GM21786 (cell line): ENCODE data around the gene ZFPM1.
"Not testable (repeated sequence)": the region's sequence is repeated elsewhere in the genome, so short reads cannot be mapped to it uniquely, and the experiment has no call there.

Source experiments
- ATAC-seq: cut with Tn5 transposase; IDR thresholded peaks from one replicate; pipeline ENCODE4 v1.9.1; 2021; ENCODE audit not compliant: unreplicated experiment

ZFPM1 gene

DNA sequence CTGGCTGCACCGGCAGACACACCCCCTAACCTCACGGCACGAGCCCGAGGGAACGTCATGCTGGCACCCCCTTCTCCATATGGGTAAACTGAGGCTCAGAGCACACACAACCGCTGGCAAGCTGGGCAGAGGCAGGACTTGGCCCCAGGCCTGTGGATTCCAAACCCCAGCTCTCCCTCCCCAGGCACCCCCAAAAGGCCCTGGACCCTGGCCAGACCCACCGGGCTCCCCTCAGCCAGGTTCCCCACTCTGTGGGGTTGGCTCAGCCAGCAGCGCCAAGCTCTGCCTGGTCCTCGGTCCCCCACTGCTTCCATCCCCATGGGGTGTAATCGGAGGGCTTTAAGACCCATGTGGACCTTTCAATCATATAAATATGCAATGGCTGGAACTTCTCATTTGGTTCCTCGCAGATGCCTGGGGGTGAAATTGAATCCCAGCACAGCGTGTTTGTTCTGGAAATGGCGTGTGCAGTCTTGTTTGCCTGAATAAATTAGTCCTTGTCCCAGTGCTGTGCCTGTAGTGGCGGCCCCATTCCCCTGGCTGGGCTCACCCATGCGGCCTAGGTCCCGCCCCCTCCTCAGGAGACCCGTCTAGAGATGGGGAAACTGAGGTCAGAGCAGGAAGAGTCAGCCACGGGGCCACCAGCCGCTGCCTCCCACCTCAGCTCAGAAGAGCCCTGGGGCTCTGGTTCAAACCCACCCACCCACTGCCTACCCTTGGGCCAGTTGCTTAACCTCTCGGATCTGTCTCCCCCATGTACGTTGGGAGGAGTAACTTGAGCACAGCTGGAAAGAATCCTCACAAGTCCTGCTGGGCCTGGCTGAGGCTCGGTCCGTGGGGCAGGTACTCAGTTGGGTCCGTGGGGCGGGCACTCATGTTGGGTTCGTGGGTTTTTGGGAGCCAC, 57.3 kb downstream of the ZFPM1 start:
- no peak for ATAC-seq

DNA sequence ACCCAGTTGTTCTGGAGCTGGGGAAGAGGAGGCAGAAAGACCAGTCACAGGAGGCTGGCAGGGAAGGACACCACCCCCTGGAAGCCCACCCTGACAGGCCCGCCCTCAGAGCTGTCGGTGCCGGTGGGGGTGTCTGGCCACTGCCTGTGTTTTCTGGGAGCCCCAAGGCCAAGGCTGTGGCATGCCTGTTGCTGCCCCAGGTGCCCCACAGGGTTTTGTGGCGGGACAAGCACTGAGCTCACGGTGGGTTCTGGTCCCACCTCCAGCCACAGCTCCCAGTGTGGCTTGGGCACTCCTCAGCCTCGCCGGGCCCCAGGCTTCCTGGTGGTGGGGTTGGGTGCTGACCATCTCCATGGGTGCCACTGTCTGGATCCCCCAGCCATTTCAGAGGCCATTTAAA, 58.0 kb downstream of the ZFPM1 start:
- no peak for ATAC-seq

DNA sequence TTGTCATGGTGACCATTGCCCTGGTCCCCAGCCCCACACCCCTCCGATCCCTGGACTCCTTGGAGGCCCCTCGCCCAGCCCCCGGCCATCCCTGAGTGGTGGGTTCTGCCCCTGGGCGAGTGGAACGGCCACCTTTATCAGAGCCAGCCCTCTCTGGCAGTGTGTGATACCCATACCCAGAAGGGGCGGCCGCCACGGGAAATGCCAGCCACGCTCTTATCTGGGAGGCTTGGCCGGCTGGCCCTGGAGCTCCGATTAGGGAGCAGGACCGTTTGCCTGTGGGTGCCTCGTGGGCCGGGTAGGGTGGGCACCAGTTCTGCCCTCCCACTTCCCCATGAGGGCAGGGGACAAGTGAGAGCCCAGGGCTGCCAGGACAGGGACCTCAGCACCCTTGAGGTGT, 58.8 kb downstream of the ZFPM1 start:
- no peak for ATAC-seq

DNA sequence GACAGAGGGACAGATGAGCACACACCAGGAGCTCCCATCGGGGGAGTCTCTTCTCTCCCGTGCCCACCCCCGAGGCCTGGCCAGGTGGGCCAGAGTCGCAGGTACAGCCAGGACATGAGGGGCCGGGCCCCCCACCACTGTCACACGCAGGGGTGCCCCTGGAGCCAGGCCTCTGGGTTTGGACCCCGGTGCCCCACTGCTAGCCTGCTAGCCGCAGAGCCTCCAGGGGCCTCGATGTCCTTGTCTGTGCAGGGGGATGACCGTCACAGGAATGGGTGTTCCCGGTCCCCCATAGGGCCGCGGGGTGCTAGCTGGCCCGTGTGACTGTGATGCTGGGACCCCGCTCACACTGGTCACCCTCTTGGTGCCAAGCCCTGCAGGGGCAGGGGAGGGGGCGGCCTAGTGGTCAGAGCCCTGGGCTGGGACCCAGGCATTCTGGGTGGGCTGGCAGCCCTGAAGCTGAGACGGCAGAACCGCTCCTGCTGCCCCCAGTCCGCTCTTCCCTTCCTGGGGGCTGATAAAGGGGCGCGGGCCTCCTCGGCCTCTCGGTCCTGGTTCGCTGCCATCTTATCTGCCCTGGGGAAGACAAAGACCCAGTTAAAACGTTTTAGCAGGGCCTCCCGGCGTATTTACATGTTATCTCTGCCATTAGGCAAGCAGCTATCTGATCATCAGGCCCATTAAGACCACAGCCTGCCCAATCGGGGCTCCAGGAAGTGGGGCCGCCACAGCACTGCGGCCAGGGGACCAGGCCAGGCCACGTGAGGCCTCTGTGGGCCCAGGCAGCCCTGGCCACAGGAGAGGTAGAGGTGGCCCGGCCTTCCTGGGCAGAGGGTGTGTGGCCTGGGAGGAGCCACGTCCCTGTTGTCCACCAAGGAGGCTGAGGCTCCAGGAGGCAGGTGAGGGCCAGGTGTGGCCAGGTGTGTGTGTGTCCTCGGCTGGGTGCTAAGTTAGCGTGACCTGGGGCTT, 59.9 kb downstream of the ZFPM1 start:
- no peak for ATAC-seq

DNA sequence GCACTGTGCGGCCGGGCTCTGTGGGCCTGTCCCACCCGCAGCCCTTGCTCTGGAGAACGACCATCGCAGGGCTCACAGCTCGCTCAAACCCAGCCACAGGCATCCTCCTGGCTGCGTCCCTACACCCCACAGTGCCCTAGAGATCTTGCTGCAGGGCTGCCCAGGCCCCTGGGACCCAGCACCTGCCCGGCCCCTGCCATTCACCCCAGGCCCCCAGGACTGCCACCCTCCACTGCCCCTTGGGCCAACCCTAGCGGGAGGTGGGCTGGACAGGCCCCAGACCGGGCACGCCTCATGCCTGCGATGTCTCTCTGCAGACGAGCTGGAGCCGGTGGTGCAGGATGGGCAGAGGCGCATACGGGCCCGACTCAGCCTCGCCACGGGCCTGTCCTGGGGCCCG, 61.0 kb downstream of the ZFPM1 start:
- ATAC-seq = no peak

DNA sequence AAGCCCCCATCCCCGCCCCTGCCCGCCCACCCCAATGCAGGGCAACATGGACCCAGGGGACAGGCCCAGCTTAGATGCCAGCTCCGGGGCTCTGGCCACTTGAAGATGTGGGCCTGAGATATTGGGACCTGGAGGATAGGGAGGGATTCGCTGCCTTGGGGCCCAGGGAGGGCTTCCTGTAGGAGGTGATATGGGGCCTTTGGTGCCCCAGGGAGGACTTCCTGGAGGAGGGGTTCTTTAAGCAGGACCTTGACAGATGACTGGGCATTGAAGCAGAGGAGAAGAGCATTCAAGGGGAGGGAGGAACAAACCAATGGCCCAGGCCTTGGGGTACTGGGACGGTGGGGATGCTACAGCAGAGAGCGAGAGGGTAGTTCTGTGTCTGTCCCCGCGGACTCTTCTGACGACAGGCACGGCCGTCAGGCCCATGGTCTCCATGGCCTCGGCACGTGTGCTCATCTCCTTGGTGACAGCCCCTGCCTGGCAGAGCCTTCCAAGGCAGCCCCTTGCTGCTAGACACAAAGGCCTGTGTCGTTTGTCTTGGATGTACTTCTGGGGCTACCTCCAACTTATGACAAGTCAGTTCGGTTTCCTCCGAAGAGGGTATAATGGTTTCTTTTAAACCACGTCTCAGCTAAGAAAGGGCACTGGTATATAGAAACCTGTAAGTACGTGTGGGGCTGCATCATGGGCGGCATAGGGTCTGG, 61.6 kb downstream of the ZFPM1 start:
- ATAC-seq = no peak

DNA sequence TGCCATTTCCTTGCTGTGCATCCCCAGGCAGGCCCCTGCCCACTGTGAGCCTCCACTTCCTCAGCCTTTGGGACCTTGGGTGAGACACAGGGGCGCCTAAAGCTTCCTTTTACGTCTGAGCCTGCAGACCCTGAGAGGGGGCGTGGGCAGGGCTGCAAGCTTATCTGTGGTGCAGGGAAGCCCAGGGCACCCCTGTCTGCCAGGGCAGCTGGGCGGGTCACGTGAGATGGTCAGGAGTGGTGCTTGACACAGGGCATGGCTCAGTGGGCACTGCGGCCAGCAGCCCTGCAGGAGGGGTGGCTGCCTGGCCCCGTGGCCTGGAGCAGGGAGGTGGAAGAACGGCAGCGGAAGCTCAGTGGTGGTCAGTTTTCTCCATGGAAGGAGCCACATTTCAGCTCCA, 62.3 kb downstream of the ZFPM1 start:
- no peak for ATAC-seq

DNA sequence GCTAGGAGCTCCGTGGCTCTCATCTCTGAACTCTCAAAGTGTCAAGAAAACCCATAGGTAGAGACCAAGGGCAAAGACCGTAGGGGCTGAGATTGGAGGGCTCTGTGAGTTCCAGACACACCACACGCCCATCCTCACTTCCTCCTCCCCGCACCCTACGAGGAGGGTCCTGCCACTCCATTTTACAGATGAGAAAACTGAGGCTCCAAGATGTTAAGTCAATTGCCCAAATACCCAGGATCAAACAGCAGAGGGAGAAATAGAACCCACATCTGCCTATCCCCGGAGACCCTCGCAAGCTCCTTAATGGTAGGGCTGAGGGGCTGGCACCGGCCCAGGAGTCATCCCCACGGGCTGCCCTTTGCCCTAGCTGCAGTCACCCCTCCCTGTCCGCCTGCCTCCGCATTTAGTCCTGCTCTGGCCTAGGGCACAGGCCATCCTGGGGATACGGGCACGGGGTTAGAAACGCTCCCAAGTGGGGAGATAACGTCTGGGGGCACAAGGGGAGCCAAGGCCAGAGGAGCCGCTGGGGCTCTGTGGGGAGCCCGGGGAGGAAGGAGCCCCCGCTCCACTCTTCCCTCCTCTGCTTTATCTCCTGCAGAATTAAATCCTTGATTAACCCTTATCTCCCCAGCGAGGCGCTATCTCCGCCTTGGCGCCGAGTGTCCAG, 63.0 kb downstream of the ZFPM1 start:
- ATAC-seq = no peak

DNA sequence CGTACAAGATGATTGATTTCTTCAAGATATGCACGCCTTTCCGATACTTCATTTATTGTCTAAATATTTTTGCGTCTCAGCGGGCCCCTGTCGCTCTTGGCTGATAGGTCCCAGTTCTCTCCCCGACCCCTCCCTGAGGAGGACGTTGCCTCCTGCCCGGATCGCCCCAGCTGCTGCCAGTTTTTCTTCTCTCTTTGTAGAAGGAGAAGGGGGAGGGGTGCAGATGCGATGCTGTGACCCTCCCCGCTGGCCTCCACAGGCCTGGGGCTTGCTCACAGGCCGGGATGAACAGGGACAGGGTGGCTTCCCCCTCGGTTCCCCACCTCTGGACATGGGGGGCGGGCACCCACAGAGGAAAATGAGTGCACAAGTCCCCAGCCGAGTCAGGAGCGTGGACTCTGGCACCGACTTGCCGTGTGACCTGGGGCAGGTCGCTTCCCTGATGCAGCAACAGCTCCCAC, 63.6 kb downstream of the ZFPM1 start:
- no peak for ATAC-seq

DNA sequence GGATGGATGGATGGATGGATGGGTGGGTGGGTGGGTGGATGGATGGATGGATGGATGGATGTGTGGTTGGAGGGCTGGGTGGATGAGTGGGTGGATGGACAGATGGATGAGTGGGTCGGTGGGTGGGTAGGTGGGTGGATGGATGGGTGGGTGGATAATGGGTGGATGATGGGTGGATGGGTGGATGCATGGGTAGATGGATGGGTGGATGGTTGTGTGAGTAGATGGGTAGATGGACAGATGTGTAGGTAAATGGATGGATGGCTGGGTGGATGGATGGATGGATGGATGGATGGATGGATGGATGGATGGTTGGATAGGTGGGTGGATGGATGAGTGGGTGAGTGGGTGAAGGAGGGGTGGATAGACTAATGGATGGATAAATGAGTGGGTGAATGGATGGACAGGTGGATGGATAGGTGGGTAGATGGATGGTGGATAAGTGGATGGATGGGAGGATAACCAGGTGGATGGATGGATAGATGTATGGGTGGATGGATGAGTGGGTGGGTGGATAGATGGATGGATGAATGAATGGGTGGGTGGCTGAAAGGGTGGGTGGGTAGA, 64.2 kb downstream of the ZFPM1 start:
- ATAC-seq = not testable (repeated sequence)

DNA sequence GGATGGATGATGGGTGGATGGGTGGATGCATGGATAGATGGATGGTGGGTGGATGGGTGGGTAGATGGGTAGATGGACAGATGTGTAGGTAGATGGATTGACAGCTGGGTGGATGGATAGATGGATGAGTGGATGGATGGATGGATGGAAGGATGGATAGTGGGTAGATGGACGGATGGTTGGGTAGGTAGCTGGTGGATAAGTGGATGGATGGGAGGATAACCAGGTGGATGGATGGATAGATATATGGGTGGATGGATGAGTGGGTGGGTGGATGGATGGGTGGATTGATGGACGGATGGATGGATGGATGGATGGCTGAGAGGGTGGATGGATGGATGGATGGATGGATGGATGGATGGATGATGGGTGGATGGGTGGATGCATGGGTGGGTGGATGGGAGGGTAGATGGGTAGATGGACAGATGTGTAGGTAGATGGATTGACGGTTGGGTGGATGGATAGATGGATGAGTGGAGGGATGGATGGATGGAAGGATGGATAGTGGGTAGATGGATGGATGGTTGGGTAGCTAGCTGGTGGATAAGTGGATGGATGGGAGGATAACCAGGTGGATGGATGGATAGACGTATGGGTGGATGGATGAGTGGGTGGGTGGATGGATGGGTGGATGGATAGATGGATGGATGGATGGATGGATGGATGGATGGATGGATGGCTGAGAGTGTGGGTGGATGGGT, 65.5 kb downstream of the ZFPM1 start:
- ATAC-seq = not testable (repeated sequence)

DNA sequence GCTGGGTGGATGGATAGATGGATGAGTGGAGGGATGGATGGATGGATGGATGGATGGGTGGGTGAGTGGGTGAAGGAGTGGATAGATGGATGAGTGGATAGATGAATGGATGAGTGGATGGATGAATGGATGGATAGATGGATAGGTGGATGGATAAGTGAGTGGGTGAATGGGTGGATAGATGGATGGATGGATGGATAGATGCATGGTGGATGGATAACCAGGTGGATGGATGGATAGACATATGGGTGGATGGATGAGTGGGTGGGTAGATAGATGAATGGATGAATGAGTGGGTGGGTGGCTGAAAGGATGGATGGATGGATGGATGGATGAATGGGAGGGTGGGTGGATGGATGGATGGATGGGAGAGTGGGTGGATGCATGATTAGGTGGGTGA, 66.2 kb downstream of the ZFPM1 start:
- ATAC-seq = no peak

DNA sequence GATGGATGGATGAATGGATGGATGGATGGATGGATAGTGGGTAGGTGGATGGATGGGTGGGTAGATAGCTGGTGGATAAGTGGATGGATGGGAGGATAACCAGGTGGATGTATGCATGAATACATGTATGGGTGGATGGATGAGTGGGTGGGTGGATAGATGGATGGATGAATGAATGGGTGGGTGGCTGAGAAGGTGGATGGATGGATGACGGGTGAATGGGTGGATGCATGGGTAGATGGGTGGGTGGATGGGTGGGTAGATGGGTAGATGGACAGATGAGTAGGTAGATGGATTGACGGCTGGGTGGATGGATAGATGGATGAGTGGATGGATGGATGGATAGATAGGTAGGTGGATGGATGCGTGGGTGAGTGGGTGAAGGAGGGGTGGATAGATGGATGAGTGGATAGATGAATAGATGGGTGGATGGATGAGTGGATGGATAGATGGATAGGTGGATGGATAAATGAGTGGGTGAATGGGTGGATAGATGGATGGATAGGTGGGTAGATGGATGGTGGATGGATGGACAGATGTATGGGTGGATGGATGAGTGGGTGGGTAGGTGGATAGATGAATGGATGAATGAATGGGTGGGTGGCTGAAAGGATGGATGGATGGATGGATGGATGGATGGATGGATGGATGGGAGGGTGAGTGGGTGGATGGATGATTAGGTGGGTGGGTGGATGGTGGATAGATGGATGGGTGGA, 67.0 kb downstream of the ZFPM1 start:
- ATAC-seq = no peak

DNA sequence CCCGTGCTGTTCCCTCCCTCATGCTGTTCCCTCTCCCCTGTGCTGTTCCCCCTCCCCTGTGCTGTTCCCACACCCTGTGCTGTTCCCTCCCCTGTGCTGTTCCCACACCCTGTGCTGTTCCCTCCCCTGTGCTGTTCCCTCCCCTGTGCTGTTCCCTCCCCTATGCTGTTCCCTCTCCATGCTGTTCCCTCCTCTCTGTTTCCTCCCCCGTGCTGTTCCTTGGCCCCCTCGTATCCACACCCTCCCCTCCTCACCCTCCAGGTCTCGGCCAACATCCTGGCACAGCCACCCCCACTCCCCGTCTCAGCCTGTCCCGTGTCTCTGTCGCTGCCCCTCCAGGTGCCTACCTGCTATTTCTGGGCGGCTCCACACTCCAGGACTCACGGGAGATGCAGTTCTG, 68.6 kb downstream of the ZFPM1 start:
- no peak for ATAC-seq

DNA sequence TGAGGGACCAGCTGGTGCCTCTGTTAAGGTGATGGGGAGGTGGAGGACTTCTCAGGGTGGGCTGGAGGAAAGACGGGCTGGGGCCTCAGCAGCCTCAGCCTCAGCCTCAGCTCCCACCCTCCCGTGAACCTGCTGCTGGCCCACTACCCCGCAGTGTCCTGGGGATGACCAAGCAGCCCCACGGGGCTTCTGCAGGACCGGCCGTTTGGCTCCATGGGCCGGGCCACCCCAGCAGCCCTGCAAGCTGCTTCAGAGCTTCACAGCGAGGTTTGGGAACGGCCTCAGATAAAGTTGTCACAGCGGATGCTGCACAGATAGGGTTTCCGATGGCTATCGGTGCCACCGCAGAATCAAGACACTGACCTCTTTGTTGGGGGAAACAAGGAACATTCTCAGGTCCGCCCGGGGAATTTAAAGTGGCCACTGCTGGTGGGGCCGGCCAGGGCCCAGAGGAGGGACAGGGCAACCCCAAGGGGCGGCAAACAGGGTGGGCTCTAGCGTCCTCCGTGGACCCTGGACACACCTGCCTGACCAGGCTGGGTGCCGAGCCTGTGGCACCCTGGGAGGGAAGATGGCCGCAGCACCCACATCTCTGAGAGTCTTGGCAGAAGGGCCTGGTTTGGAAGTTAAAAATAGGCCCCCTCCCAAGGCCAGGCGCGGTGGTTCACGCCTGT, 69.3 kb downstream of the ZFPM1 start:
- ATAC-seq = no peak

DNA sequence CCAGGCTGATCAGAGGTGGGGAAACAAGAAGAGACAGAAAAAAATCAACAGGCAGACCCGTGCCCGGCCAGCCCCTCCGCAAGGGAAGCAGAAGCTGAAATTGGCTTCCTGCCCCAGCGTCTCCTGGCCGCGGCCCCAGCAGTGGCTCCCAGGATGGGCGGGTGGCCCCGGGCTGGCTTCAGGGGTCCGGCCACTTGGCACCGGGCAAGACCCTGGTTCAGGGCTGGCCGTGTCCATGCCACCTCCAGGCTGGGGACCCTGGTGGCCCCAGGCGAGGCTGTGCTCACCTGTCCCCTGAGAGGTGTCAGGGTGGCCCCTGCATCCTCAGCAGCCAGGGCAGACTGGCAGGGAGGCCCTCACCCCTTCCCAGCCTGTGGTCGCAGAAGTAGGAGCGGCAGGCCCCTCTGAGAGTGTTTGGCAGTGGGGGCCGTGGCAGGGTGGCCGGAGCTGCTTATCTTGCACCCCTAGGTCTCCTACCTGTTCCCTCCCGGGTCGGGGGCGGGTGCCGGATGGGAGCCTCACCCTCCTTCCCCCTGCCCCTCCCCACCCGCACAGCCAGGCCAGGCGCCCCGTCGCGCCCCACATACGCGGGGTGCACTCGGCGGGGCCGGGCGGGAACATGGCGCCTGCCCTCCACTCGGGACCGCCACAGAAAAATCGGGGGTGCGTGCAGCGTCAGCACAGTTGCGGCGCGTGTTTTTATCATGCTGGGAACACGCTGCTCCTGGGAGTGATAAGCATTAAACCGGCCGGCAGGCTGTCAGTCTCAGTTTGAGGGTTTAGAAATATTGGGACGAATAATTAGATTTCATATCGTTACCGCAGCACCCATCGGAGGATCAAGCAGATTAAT, 70.5 kb downstream of the ZFPM1 start:
- no peak for ATAC-seq

DNA sequence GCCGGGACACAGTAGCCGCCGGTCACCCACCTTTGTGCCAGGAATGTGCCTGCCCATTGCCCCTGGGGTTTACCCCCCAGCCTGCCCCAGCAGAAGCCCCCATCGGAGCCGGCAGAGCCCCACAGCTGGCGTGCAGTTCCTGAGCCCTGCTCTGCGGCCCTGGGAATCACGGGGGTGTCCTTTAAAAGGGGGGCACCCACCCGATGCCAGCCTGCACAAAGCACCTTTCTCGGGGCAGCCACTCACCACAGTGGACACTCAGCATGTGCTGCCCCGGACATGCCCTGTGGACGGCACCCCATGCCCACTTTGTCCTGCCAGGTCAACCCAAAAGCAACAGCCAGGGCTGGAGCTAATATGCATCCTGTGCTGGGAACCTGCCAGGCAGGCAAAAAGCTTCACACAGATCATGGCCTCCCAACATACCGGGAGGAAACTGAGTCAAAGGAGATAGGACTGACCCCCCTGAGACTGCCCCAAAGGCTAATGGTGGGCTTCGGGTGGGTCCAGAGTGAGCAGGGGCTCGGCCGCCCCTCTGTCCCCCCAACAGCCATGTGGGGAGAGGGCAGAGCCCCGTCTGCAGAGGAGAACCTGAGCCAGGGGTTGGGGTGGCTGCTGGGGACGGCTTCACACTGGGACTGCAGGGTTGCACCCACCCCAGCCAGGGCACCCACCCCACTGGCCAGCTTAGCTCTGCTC, 71.3 kb downstream of the ZFPM1 start:
- no peak for ATAC-seq
